HFFc6 (cell line): ENCODE results near the gene PCDHGA2. TPM values are rescaled to one million over a fixed set of nuclear protein-coding genes. Genes with fewer than 3 reads are reported as not detected.
A peak's percentile ranks its signal among the peaks of the same experiment; 100 is the strongest.

Source experiments
- DNase-seq: peaks from one replicate; pipeline ENCODE4 v3.0.0-alpha.2; 2018
- H3K27ac Mint-ChIP-seq: 2 replicates; pipeline ENCODE4 v1.8.0; 2020; ENCODE audit warnings: mild to moderate bottlenecking, mixed read lengths
- H3K27me3 Mint-ChIP-seq: 2 replicates; pipeline ENCODE4 v1.8.0; 2021; ENCODE audit warnings: mild to moderate bottlenecking, moderate library complexity, mixed read lengths; ENCODE audit not compliant: insufficient read depth
- H3K36me3 Mint-ChIP-seq: 2 replicates; pipeline ENCODE4 v1.8.0; 2021; ENCODE audit warnings: low read depth, mixed read lengths
- H3K4me1 Mint-ChIP-seq: 2 replicates; pipeline ENCODE4 v1.8.0; 2020; ENCODE audit warnings: low read depth, mixed read lengths
- H3K4me3 Mint-ChIP-seq: 2 replicates; pipeline ENCODE4 v1.8.0; 2020; ENCODE audit warnings: mild to moderate bottlenecking, moderate library complexity, mixed read lengths
- H3K9me3 Mint-ChIP-seq: 2 replicates; pipeline ENCODE4 v1.8.0; 2020; ENCODE audit warnings: mild to moderate bottlenecking, mixed read lengths
- CTCF ChIP-seq: fragments of 200-600 bp; sonication (generic); IDR thresholded peaks from 2 replicates; pipeline ENCODE4 v1.5.0; 2021; ENCODE audit warnings: antibody characterized with exemption, mild to moderate bottlenecking
- total RNA-seq, 6 experiments: library from RNA; stranded (reverse); fragmentation: NEBNext Ultra II Directional; extraction: Animal tissue kit (Norgen Biotek cat#: 25700); gene quantifications; 2 replicates in 1 of 6; 3 replicates in 5 of 6; pipeline ENCODE4 v1.2.3, GENCODE V29; 2021

PCDHGA2 gene
- total RNA-seq, 6 experiments from 2014 or later: 1.3 to 3.7 (median 1.5) TPM

- peaks cover 22% of the 10 kb centered on the region for H3K4me1 Mint-ChIP-seq
- peaks cover 66% of the 10 kb centered on the region for H3K9me3 Mint-ChIP-seq
- H3K27me3 Mint-ChIP-seq: peaks cover 4% of the 10 kb centered on the region
- H3K36me3 Mint-ChIP-seq: peaks cover 54% of the 10 kb centered on the region
- H3K4me3 Mint-ChIP-seq: peak overlapping the region; percentile 42
- no peak for TF ChIP-seq CTCF
- no peak overlapping the region for H3K27ac Mint-ChIP-seq
- DNase-seq: no peak
Measured at GRCh38 chr5:141362719-141363118, 24.2 kb downstream of the PCDHGA2 start.

GRCh38 chr5:141363952-141364660 is 25.5 kb downstream of the PCDHGA2 start, which contains the start of gene PCDHGA5:
TSS of gene PCDHGA5 (plus strand) at chr5:141364162. CDS start at chr5:141364331, 169 bp downstream.
- DNase-seq: no peak
- Mint-ChIP-seq H3K4me1 (peaks cover 22% of the 10 kb centered on the region), H3K27me3 (peaks cover 4% of the 10 kb centered on the region), H3K9me3 (peaks cover 66% of the 10 kb centered on the region), H3K36me3 (peaks cover 54% of the 10 kb centered on the region), H3K27ac (no peak within 1 kb of the TSS), H3K4me3 (no peak within 1 kb of the TSS; the same call in 1 of the 2 replicates)
- no peak for TF ChIP-seq CTCF

- H3K36me3 Mint-ChIP-seq: peaks cover 51% of the 10 kb centered on the region
- H3K27me3 Mint-ChIP-seq: peaks cover 3% of the 10 kb centered on the region
- peaks cover 60% of the 10 kb centered on the region for H3K9me3 Mint-ChIP-seq
- H3K4me1 Mint-ChIP-seq: peaks cover 25% of the 10 kb centered on the region
- no peak for TF ChIP-seq CTCF
- no peak overlapping the region for H3K27ac Mint-ChIP-seq
- H3K4me3 Mint-ChIP-seq: no peak overlapping the region
- DNase-seq: no peak
Measured at GRCh38 chr5:141366016-141366896, 27.7 kb downstream of the PCDHGA2 start.

- H3K27me3 Mint-ChIP-seq: peaks cover 3% of the 10 kb centered on the region
- DNase-seq: peak; percentile 73
- peaks cover 53% of the 10 kb centered on the region for H3K36me3 Mint-ChIP-seq
- peaks cover 61% of the 10 kb centered on the region for H3K9me3 Mint-ChIP-seq
- H3K4me3 Mint-ChIP-seq: peak within 1 kb of the TSS; percentile 88
- H3K4me1 Mint-ChIP-seq: peaks cover 20% of the 10 kb centered on the region
- peak within 1 kb of the TSS; percentile 73 for H3K27ac Mint-ChIP-seq
- peak; percentile 70 for TF ChIP-seq CTCF
Measured at GRCh38 chr5:141369994-141370848, 31.7 kb downstream of the PCDHGA2 start, which contains the start of gene PCDHGB3. TSS of gene PCDHGB3 (plus strand) at chr5:141370242. CDS start at chr5:141370395, 153 bp downstream.
